GM12891 (cell line): ENCODE measurements around the gene GUCY2C.

Experiments
- POLR2A ChIP-seq: IDR thresholded peaks from 2 replicates; pipeline ENCODE4 v1.6.1; 2011; ENCODE audit warnings: low read depth, low read length, control low read depth
- POLR2AphosphoS5 ChIP-seq: IDR thresholded peaks from 2 replicates; pipeline ENCODE4 v1.6.1; 2011; ENCODE audit warnings: low read depth, low read length, control low read depth
- POU2F2 ChIP-seq: IDR thresholded peaks from 2 replicates; pipeline ENCODE4 v1.6.1; 2011; ENCODE audit warnings: low read depth, mild to moderate bottlenecking, control low read depth, low read length, moderate library complexity
- SPI1 ChIP-seq: IDR thresholded peaks from 2 replicates; pipeline ENCODE4 v1.6.1; 2011; ENCODE audit warnings: low read depth, low read length, control low read depth
- TAF1 ChIP-seq: IDR thresholded peaks from 2 replicates; pipeline ENCODE4 v1.6.1; 2011; ENCODE audit warnings: low read depth, low read length, control low read depth

DNA sequence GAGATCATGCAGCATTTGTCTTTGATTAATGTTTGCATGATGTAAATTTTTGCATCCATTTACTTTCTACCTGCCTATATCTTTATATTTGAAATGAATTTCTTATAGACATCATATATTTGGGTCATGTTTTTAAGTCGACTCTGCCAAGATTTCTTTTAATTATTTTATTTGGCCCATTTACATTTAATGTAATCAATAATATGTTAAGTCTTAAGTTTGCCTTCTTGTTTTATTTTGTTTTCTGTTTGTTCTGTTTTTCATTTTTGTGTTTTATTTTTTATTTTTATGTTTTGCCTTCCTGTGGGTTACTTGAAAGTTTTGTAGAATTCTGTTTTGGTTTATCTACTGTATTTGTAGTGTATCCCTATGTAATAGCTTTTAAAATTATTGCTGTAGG is 33.2 kb upstream of the GUCY2C start:
- TF ChIP-seq SPI1 (no peak), POLR2A (no peak), TAF1 (no peak), POLR2AphosphoS5 (no peak), POU2F2 (no peak)
